HepG2 (cell line): Measurements from ENCODE around the gene ELP5. TPM values are rescaled to one million over a fixed set of nuclear protein-coding genes. Genes with fewer than 3 reads are reported as not detected.

Experiments used
- E2F5 ChIP-seq: sonication (generic); formaldehyde crosslinking; conservative IDR thresholded peaks from 2 replicates; pipeline ENCODE4 v1.4.0; 2020; ENCODE audit warnings: missing genetic modification reagents
- EED ChIP-seq: sonication (generic); formaldehyde crosslinking; IDR thresholded peaks from 2 replicates; pipeline ENCODE4 v1.5.0; 2020; ENCODE audit warnings: mild to moderate bottlenecking, missing genetic modification reagents
- ERF ChIP-seq: IDR thresholded peaks from 2 replicates; pipeline ENCODE4 v1.6.1; 2018; ENCODE audit warnings: missing biosample characterization, missing genetic modification reagents
- NFKBIZ ChIP-seq: IDR thresholded peaks from 2 replicates; pipeline ENCODE4 v1.6.1; 2018; ENCODE audit warnings: missing genetic modification reagents, missing compliant biosample characterization
- RELA ChIP-seq: sonication (generic); formaldehyde crosslinking; IDR thresholded peaks from 2 replicates; pipeline ENCODE4 v1.4.0; 2020; ENCODE audit warnings: missing genetic modification reagents
- SNRNP70 ChIP-seq: fragments of 200-400 bp; formaldehyde crosslinking; IDR thresholded peaks from 2 replicates; pipeline ENCODE4 v1.6.1; 2017; ENCODE audit warnings: mild to moderate bottlenecking, low read depth, low read length, moderate library complexity
- ZBTB43 ChIP-seq: sonication (generic); formaldehyde crosslinking; conservative IDR thresholded peaks from 2 replicates; pipeline ENCODE4 v1.4.0; 2020; ENCODE audit warnings: missing genetic modification reagents
- ZFP37 ChIP-seq: sonication (generic); formaldehyde crosslinking; IDR thresholded peaks from 2 replicates; pipeline ENCODE4 v1.4.0; 2020; ENCODE audit warnings: missing genetic modification reagents, borderline replicate concordance
- ZNF235 ChIP-seq: sonication (generic); formaldehyde crosslinking; IDR thresholded peaks from 2 replicates; pipeline ENCODE4 v1.8.1; 2023; ENCODE audit warnings: mild to moderate bottlenecking, missing genetic modification reagents, borderline replicate concordance
- ZNF318 ChIP-seq: sonication (generic); formaldehyde crosslinking; IDR thresholded peaks from 2 replicates; pipeline ENCODE4 v1.4.0; 2020; ENCODE audit warnings: mild to moderate bottlenecking, missing genetic modification reagents
- ZNF337 ChIP-seq: sonication (generic); formaldehyde crosslinking; IDR thresholded peaks from 2 replicates; pipeline ENCODE4 v1.5.1; 2020; ENCODE audit warnings: missing genetic modification reagents, low read depth, mild to moderate bottlenecking, borderline replicate concordance
- ZNF513 ChIP-seq: sonication (generic); formaldehyde crosslinking; conservative IDR thresholded peaks from 2 replicates; pipeline ENCODE4 v1.5.0; 2020; ENCODE audit warnings: missing genetic modification reagents
- ZNF724P ChIP-seq: sonication (generic); formaldehyde crosslinking; IDR thresholded peaks from 2 replicates; pipeline ENCODE4 v1.8.0; 2022; ENCODE audit warnings: missing genetic modification reagents, borderline replicate concordance
- polyA plus RNA-seq, 8 experiments: library from polyadenylated mRNA; depleted of rRNA in 3 of 8; stranded (reverse) in 7 of 8; unstranded in 1 of 8; fragments of >200 nt; fragmentation: Illumina TruSeq in 4 of 8; extraction: Trizol in 4 of 8; gene quantifications; 2 replicates each; pipeline versions ENCODE4 v1.2.1 to v1.2.3, GENCODE V29; 2011 to 2016; ENCODE audit warnings: low read depth in 4 of 8, missing spikeins in 1 of 8, mixed read lengths in 1 of 8; ENCODE audit not compliant: insufficient read depth in 1 of 8
- total RNA-seq, 5 experiments: library from RNA; depleted of rRNA; stranded (reverse); fragments of >200 nt; fragmentation: Illumina TruSeq; extraction: Trizol; gene quantifications; 2 replicates each; pipeline ENCODE4 v1.2.3, GENCODE V29; 2016; ENCODE audit warnings: low read depth in 1 of 5

ELP5 gene
- total and polyA plus RNA-seq, 2 of the 13 experiments (the other 11 are each of a cell fraction or from before 2014, with no cell fraction given), result 67.6 to 69.8 TPM

GRCh38 chr17:7234083-7234951 lies 17.7 kb upstream of the ELP5 start, which contains the start of gene DVL2 (continued):
- TF ChIP-seq ZNF513 (peak; percentile 33; the same call in 1 of the 2 replicates), ZNF235 (CRISPR knock-in tag) (no peak), E2F5 (CRISPR knock-in tag) (0 out of 2 replicates have a peak, but pooled peaks have one; percentile 38), ZFP37 (CRISPR knock-in tag) (peak; percentile 93; the same call in 1 of the 2 replicates), SNRNP70 (no peak), ZNF318 (CRISPR knock-in tag) (peak; percentile 100), NFKBIZ (CRISPR knock-in tag) (no peak; the same call in 1 of the 2 replicates), EED (CRISPR knock-in tag) (peak; percentile 58), ZNF337 (peak; percentile 93), ZBTB43 (CRISPR knock-in tag) (peak; percentile 66; the same call in 1 of the 2 replicates), ERF (CRISPR knock-in tag) (peak; percentile 73), RELA (CRISPR knock-in tag) (no peak), ZNF724P (CRISPR knock-in tag) (no peak)
